Colon (tissue), 2 donors: Measurements from ENCODE around the gene CNTN5.
"Not testable (repeated sequence)": the region's sequence is repeated elsewhere in the genome, so short reads cannot be mapped to it uniquely, and the experiment has no call there.

Source experiments
- FAIRE-seq: peaks from 2 replicates; lab custom pipeline; 2012; peaks lifted over from hg19 to GRCh38; lab: Jason Lieb, UNC
- donor health status: control.
- donor health status: control.

Gene CNTN5

DNA sequence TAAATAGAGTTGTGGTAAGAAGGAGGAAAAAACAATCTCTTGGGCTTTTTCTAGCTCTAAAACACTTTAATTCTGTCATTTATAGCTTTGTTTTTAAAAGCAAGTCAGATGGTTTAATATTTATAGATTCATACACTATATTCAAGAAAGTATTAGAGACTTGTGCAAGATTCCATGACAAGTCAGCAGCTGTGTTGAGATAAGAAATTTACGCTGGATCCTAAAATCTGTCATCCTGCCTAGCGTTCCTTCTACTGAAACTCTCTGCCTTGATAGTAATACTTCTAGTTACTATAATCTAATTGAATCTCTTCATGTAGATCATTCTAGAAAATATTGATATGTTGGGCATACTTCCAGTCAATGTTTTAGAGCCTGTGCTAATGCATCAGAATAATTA, 721.8 kb downstream of the CNTN5 start:
- FAIRE-seq, result no peak

DNA sequence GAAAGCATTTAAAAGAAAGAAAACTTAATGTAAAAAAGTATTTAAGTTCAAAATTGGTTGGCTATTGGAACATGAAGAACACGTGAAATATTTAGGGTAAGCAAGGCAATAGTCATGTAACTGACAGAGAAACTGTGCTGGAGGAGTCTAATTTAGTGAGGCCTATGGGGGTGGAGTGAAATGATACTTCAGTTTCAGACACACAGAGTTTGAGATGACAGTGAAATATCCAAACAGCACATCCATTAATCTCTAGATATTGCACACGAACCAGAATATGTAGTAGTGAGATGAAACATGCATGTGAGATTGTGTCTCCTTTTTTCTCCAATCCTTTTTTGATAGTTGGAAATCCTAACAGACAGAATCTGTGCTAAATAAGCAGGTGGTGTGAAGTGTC, 739.0 kb downstream of the CNTN5 start:
- no peak for FAIRE-seq

- no peak for FAIRE-seq
These were observed 746.1 kb downstream of the CNTN5 start for GRCh38 chr11:99766811-99767210.

DNA sequence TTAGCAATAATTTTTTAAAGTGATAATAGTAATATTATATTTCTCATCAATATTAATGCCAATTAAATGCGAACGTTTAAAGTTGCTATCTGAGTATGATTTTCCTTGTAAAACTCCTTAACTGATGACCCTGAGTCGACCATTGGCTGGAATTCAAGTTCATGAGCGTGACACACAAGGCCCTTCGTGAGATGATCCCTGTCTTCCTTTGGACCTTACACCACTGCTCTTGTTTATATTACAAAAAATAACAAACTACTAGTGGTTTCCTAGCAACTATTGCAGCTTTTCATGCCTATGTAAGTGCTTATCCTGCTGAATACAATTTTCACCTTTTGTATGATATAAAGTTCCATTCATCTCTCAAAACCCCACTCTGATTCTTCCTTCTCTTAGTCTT, 752.9 kb downstream of the CNTN5 start:
- no peak for FAIRE-seq

DNA sequence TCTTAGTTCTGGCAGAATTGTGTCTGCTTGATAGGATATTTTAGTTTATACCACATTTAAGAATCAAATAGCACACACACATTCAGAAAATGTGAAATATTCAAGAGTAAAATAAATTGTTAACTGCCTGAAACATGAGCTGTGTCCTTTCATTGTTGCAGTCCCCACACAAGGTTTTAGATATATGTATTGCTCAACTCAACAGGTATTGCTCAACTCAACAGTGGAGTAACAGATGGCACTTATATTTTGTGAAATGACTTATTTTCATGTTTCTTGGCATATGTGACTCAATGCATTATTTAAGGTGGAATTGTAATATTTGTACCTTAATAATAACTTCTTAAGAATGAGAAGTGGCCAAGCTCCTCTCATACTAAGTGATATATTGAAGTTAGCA, 760.3 kb downstream of the CNTN5 start:
- FAIRE-seq, result no peak

GRCh38 chr11:99791354-99791753, 770.6 kb downstream of the CNTN5 start:
- no peak for FAIRE-seq

DNA sequence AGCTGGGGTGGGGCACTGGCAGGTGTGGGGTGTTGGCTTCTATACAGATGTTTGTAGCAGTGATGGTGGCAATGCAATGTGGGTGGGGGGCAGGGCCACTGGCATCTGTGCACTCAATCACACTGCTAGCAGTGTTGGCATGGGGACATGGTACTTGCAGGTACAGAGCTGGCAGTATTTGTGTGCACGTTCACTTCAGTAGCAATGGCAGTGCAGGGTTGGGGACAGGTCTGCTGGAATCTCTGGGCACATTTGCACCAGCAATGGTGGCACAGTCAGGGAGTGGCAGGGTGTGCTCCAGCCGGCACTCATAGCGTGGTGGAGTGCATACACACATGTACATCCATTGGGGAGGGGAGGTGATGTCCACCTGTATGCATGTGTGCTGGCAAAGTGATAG, 775.2 kb downstream of the CNTN5 start:
- FAIRE-seq, result no peak

DNA sequence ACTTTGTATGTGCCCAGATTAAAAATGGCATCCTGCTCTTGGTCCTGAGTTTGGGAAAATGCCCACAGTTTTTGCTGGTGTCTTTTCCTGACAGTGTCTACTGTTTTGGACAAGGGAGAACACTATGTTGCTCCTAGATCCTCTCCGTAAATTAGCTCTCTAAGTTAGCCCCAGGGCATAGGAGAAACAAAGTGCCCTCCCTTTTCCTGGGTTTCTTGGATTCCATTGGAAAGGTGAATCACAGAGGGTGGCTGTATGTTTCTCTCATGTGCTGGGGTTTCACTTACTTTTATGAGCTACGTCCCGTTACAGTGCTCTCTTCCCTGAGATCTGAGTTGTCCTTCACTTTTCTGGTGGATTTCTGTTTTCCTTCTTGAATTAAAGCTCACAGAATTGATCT, 782.8 kb downstream of the CNTN5 start:
- FAIRE-seq, result no peak

DNA sequence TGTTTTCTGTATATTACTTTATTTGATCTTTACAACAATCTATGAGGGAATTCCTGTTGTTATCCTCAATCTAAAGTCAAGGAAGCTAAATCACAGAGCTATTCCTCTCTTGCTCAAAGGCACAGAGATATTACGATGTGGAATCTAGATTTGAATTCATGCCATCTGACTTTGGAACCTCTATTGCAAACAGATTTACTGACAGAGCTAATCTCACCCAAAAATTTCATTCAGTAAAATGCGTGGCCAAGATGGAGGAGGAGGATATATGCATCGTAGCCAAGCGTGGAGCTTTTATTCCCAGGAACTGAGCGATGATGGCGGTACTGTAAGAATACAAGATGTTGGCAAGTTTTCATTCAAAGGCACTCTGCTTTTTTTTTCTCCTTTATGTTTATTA, 791.8 kb downstream of the CNTN5 start:
- no peak for FAIRE-seq

DNA sequence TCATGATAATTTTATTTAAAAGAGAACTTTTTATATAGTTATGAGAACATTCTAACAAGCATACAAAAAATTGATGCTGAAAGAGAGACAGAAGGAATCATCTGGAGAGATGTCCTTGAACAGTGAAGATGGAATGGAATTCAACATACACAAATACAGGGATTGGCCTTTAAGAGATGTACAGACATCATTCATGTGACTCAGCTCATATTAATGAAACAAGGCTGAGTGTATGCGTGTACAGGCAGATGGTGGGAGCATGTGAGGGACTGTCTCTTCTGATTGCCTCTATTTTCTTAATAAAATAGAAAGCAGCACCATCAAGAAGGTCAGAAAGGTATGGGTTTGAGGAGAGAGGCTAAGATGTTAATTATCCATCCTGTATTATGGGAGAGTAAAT, 793.3 kb downstream of the CNTN5 start:
- FAIRE-seq, result no peak

- no peak for FAIRE-seq
These were observed 794.0 kb downstream of the CNTN5 start for GRCh38 chr11:99814738-99815137.

- FAIRE-seq, result no peak
These were observed 798.2 kb downstream of the CNTN5 start for GRCh38 chr11:99818991-99819390.

- no peak for FAIRE-seq
These were observed 802.3 kb downstream of the CNTN5 start for GRCh38 chr11:99822846-99823565.

DNA sequence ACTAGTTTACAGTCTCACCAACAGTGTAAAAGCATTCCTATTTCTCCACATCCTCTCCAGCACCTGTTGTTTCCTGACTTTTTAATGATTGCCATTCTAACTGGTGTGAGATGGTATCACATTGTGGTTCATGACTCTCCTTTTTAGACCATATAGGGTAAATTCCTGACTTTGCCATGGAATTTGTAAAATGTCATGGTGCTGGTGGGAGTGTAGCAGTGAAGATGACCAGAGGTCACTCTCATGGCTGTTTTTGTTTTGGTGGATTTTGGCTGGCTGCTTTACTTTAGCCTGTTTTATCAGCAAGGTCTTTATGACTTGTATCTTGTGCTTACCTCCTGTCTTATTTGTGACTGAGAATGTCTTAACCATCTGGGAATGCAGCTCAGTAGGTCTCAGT, 816.0 kb downstream of the CNTN5 start:
- FAIRE-seq, result not testable (repeated sequence)

DNA sequence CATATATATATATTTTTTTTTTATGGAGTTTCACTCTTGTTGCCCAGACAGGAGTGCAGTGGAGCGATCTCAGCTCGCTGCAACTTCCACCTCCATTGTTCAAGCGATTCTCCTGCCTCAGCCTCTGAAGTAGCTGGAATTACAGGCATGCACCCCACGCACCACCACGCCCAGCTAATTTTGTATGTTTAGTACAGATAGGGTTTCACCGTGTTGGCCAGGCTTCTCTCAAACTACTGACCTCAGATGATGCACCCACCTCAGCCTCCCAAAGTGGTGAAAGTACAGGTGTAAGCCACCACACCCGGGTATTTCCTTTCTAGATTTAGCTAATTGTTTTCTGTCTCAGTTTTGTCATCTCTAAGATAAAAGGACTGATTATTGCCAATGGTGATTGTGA, 821.1 kb downstream of the CNTN5 start:
- no peak for FAIRE-seq

- no peak for FAIRE-seq
These were observed 845.2 kb downstream of the CNTN5 start for GRCh38 chr11:99865951-99866350.

DNA sequence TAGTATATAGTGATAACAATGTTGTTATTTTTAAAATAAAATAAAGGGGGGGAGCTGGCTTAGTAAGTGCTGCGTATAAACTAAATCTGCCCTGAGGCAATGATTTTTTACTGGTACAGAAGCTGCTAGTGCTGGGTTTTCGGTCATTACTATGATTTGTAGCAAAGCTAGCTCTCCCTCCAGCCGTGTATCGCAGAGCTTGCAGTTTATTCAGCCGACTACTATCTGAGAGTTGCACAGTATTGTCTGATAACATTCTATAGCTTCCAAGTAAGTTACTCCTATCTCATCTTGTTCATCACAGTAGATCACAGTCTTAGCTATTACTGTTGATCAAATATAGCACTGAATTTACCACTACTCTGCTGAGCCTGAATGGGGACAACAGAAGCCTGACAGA, 860.9 kb downstream of the CNTN5 start:
- FAIRE-seq, result no peak

DNA sequence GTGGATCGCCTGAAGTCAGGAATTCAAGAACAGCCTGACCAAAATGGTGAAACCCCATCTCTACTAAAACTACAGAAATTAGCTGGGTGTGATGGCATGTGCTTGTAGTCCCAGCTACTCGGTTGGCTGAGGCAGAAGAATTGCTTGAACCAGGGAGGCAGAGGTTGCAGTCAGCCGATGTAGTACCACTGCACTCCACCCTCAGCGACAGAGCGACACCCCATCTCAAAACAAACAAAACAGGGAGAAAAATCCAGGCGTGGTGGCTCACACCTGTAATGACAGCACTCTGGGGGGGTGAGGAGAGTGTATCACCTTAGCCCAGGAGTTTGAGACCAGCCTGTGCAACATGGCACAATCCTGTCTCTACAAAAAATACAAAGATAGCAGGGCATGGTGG, 864.0 kb downstream of the CNTN5 start:
- no peak for FAIRE-seq

DNA sequence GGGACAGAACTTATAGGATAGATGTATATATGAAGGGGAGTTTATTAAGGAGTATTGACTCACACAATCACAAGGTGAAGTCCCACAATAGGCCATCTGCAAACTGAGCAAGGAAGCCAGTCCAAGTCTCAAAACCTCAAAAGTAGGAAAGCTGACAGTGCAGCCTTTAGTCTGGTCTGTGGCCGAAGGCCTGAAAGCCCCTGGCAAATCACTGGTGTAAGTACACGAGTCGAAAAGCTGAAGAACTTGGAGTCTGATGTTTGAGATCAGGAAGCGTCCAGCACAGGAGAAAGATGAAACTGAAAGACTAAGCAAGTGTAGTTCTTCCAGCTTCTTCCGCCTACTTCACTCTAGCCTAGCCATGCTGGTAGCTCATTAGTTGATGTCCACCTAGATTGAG, 866.7 kb downstream of the CNTN5 start:
- FAIRE-seq, result no peak

GRCh38 chr11:99893811-99894210, 873.1 kb downstream of the CNTN5 start:
- FAIRE-seq, result no peak

DNA sequence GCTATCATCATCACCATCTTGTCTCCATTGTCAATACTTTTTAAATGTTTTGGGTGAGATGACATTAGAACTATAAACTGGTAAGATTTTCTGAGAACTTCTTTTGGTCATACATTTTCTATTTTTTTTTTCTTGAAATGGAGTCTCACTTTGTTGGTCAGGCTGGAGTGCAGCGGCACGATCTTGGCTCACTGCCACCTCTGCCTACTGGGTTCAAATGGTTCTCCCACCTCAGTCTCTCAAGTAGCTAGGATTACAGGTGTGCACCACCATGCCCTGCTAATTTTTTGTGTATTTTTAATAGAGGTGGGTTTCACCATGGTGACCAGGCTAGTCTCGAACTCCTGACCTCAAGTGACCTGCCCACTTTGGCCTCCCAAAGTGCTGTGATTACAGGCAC, 880.4 kb downstream of the CNTN5 start:
- no peak for FAIRE-seq

GRCh38 chr11:99911116-99911515, 890.4 kb downstream of the CNTN5 start:
- no peak for FAIRE-seq

DNA sequence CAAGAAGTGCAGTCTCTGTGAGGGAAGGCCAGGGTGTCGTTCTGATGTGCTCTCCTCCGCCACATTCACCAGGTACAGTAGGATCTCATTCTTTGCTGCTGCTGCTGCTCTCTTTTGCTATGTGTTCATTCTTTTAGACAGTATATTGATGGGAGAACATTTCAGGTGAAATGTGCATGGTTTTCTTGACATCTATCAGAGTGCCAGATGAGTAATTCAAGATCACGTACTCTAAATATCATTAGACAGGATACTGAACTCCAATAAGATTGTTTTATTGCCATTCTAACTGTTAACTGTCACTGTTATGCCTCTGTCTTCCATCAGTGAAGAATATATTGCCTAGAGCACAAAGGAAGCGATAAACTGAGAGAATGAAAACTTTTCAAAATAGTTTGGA, 895.3 kb downstream of the CNTN5 start:
- FAIRE-seq, result no peak

DNA sequence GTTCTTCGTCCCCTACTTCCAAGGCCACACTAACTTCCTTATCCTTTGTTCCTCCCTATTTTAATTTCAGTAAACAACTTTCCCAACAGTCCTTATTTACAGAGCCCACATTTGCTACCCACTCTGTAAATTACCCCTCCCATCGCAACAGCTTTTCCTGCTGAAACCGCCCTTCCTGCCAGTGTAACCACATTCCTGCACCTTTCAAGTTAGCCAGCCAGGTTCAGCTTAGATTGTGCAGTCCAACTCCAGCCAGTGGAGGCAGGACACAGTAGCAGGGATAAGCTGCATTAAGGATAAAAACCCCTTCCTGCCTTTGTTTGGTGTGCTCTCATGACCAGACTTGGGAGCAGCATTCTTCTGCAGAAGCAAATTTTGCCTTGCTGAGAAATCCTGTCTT, 898.0 kb downstream of the CNTN5 start:
- no peak for FAIRE-seq

DNA sequence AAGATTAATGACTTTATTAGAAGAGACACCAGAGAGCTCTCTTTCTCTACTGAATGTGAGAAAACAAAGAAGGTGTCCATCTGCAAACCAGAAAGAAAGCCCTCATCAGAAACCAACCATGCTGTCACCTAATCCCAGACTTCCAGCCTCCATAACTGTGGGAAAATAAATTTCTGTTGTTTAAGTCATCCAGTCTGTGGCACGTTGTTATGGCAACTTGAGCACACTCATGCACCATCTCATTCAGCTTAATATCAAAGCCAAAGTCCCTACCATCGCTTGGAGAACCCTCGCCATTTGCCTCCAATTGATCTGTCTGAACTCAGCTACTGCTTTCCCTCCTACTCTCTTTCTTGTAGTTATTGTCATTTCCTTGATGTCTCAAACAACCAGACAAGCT, 900.2 kb downstream of the CNTN5 start:
- no peak for FAIRE-seq
